Measurements from ENCODE around the gene ZBTB46.
"Not testable (repeated sequence)": the region's sequence is repeated elsewhere in the genome, so short reads cannot be mapped to it uniquely, and the experiment has no call there.

ZBTB46 gene

GRCh38 chr20:63811491-63811875, 19.6 kb downstream of the ZBTB46 start:
- DNase-seq, result no peak

- no peak for DNase-seq
Observed at GRCh38 chr20:63810730-63811490, 20.2 kb downstream of the ZBTB46 start.

- no peak for DNase-seq
Observed at GRCh38 chr20:63809856-63810255, 21.2 kb downstream of the ZBTB46 start.

- DNase-seq, result no peak
Observed at GRCh38 chr20:63808964-63809674, 21.9 kb downstream of the ZBTB46 start.

GRCh38 chr20:63808145-63808724, 22.8 kb downstream of the ZBTB46 start:
- DNase-seq, result no peak

GRCh38 chr20:63807654-63808053, 23.4 kb downstream of the ZBTB46 start:
- DNase-seq, result no peak

DNA sequence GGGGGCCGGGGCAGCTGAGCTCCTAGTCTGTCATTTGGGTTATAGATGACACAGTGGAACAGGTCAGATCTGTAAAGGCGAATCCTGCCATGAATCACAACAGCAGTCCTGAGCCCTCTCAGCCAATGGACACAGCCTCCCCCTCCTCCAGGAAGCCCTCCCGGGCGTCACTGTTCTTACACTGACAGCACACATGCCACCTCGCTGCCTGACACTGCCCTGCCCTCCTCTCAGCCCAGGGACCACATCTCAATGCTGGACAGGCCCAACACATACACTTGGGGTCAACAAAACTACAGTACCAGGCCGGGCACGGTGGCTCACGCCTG, 26.8 kb downstream of the ZBTB46 start:
- DNase-seq, result no peak

- no peak for DNase-seq
Observed at GRCh38 chr20:63802469-63803240, 28.4 kb downstream of the ZBTB46 start.

GRCh38 chr20:63801174-63801573, 29.9 kb downstream of the ZBTB46 start:
- not testable (repeated sequence) for DNase-seq

- DNase-seq, result not testable (repeated sequence)
Observed at GRCh38 chr20:63800411-63800810, 30.7 kb downstream of the ZBTB46 start.

DNA sequence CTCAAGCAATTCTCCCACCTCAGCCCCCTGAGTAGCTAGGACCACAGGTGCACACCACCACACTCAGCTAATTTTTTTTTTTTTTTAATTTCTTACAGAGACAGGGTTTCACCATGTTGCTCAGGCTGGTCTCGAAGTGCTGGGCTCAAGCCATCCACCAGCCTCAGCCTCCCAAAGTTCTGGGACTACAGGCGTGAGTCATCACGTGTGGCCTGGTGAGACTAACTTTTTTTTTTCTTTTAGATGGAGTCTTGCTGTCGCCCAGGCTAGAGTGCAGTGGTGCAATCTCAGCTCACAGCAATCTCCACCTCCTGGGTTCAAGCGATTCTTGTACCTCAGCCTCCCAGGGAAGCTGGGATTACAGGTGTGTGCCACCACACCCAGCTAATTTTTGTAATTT, 31.9 kb downstream of the ZBTB46 start:
- DNase-seq, result not testable (repeated sequence)

DNA sequence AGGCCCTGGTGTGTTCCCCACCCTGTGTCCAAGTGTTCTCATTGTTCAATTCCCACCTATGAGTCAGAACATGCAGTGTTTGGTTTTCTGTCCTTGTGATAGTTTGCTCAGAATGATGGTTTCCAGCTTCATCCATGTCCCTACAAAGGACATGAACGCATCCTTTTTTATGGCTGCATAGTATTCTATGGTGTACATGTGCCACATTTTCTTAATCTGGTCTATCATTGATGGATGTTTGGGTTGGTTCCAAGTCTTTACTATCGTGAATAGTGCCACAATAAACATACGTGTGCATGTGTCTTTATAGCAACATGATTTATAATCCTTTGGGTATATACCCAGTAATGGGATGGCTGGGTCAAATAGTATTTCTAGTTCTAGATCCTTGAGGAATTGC, 33.9 kb downstream of the ZBTB46 start:
- DNase-seq, result not testable (repeated sequence)

- no peak for DNase-seq
Observed at GRCh38 chr20:63795178-63795830, 35.8 kb downstream of the ZBTB46 start.

GRCh38 chr20:63794614-63795013, 36.5 kb downstream of the ZBTB46 start:
- DNase-seq, result no peak

GRCh38 chr20:63792866-63793265, 38.2 kb downstream of the ZBTB46 start:
- no peak for DNase-seq

DNA sequence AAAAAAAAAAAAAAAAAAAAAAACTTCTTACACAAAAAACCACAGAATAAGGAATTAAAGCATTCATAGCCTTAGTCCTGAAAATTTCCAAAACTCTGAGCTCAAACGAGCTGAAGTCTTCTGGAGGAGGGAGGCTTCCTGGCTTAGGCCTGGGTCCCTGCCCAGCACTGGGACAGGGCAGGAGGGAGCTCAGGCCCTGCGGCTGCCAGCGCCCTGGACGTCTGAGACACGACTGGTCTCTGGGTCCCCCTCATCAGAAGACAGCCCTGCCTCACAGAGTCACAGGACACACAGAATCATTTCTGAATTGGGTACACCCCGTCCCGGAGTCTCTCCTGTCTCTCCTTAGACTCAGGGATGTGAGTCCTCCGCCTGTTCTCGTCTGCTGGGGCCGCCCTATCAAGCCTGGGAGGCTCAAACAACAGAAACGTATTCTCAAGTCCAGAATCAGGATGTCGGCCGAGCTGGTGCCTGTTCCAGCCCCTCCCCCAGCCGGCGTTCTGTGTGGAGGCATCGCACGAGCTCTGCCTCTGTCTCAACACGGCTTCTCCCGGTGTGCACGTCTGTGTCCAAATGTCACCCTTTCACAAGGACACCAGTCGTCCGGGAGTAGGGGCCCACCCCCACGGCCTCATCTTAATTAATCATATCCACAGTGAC, 39.4 kb downstream of the ZBTB46 start:
- DNase-seq, result no peak

DNA sequence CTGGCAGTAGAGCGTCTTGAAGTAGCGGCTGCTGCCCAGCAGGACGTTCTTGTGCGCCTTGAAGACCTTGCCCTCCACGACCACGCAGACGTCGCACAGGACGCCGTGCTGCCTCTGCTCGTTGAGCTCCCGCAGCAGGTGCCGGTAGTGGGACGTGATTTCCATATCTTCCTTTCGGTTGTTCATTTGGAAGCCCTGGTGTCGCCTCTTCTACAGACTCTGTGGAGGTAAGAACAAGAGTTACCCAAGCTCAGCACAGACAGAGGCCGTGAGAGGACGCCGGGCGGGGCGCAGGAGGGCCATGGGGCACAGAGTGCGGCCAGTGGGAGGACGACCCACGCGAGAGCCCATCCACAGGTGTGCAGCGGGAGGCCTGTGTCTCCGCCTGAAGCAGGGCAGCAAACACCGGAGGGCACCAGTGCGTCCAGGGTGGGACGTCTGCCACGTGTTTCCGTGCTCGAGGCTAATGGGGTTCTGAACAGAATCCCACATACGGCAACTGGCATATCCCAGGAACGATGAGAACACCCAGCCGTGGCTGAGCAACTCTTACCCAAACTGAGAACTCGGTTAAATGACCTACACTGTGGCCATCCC, 40.4 kb downstream of the ZBTB46 start:
- DNase-seq, result no peak

DNA sequence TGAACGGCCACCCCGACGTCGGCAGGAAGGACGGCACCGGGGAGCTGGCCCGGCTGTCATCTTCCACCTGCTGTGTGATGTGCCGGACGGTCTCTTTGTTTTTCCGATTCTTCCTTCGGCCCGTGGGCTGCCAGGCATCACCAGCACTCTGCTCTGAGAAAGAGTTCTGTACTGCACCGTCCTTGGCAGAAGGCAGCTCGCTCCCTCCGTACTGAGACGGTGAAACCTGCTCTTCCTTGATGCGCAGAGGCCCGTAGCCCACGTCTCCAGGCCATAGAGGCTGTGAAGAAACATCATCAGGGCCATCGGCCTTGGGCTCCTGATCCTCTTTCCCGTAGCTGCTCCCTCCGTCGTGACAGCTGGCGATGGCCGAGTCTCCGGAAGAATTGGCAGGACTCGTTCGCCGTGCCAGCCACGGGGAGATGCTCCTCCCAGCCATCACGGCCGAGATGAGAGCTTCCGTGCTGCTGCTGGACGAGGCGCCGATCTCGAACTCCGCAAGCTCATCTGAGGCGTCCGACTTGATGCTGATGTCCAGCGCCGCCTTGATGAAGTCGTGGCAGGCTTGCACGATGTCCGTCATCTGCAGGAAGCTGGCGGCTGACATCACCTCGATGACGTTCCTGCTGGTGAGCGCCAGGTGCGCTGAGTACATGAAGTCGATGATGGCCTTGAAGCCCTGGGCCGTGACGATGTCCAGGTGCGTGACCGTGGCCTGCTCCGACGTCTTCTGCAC, 41.1 kb downstream of the ZBTB46 start:
- DNase-seq, result no peak

GRCh38 chr20:63787749-63788148, 43.3 kb downstream of the ZBTB46 start:
- no peak for DNase-seq

DNA sequence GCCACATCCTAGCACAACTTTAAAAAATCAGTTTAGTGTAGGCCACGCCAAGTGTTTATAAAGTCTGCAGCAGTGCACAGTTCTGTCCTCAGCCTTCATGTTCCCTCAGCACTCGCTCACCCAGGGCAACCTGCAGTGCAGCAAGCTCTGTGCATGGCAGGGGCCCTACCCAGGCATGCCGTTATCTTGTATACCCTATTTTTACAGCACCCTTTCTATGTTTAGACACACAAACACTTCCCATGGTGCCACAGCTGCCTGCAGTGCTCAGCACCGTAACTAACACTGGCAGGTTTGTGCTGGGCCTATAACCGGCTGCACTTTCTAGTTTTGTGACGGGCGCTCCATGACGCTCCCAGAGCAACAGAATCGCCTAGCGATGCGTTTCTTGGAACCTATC, 43.8 kb downstream of the ZBTB46 start:
- DNase-seq, result no peak

GRCh38 chr20:63785691-63786131, 45.4 kb downstream of the ZBTB46 start:
- no peak for DNase-seq
